Activated naive CD4-positive, alpha-beta T cell treated with anti-CD3 and anti-CD28 coated beads for 36 hours (primary cell): Measurements from ENCODE around the gene C3orf70. TPM values are rescaled to one million over a fixed set of nuclear protein-coding genes. Genes with fewer than 3 reads are reported as not detected.
"Not testable (repeated sequence)": the region's sequence is repeated elsewhere in the genome, so short reads cannot be mapped to it uniquely, and the experiment has no call there.

Experiments used
- CTCF ChIA-PET: fragments of 350-600 bp; sonication (Branson Sonifier 250); formaldehyde crosslinking; loops from one replicate; lab custom pipeline; 2021; ENCODE audit warnings: antibody characterized with exemption; lab: Charles Lee
- DNase-seq: peaks from one replicate; pipeline ENCODE4 v3.0.0-alpha.2; 2020
- H3K27ac Mint-ChIP-seq: one replicate; pipeline ENCODE4 v1.8.0; 2021; ENCODE audit warnings: mild to moderate bottlenecking, mixed read lengths
- H3K27me3 Mint-ChIP-seq: one replicate; pipeline ENCODE4 v1.8.0; 2021; ENCODE audit warnings: low read depth, mixed read lengths
- H3K36me3 Mint-ChIP-seq: one replicate; pipeline ENCODE4 v1.8.0; 2021; ENCODE audit warnings: low read depth, mixed read lengths
- H3K4me1 Mint-ChIP-seq: one replicate; pipeline ENCODE4 v1.8.0; 2021; ENCODE audit warnings: low read depth, mixed read lengths
- H3K4me3 Mint-ChIP-seq: one replicate; pipeline ENCODE4 v1.8.0; 2021; ENCODE audit warnings: mild to moderate bottlenecking, moderate library complexity, mixed read lengths
- H3K9me3 Mint-ChIP-seq: one replicate; pipeline ENCODE4 v1.8.0; 2021; ENCODE audit warnings: mixed read lengths
- intact Hi-C: fragments of 100-400 bp; cut with micrococcal nuclease; formaldehyde crosslinking; loops from one replicate; pipeline ENCODE4 v1.15.1; 2023
- total RNA-seq, 2 experiments: library from RNA; stranded (reverse); gene quantifications; one replicate each; pipeline ENCODE4 v1.2.3, GENCODE V29; 2021

Gene C3orf70
- total RNA-seq, 2 experiments from 2014 or later, result not detected

- intact Hi-C loops, result no loop called here
- Mint-ChIP-seq H3K36me3 (no peaks in the 10 kb centered on the region), H3K27ac (no peak overlapping the region), H3K27me3 (peaks cover 6% of the 10 kb centered on the region), H3K4me3 (no peak overlapping the region), H3K4me1 (no peaks in the 10 kb centered on the region), H3K9me3 (no peaks in the 10 kb centered on the region)
- CTCF ChIA-PET, result no interaction called here
- DNase-seq, result no peak
Measured at GRCh38 chr3:185144784-185145183, 8.1 kb downstream of the C3orf70 start.

GRCh38 chr3:185137821-185138220 is 15.0 kb downstream of the C3orf70 start:
- Mint-ChIP-seq H3K27me3 (peaks cover 17% of the 10 kb centered on the region), H3K4me1 (no peaks in the 10 kb centered on the region), H3K4me3 (no peak overlapping the region), H3K9me3 (no peaks in the 10 kb centered on the region), H3K27ac (no peak overlapping the region), H3K36me3 (no peaks in the 10 kb centered on the region)
- CTCF ChIA-PET, result no interaction called here
- DNase-seq, result no peak
- intact Hi-C loops, result no loop called here

GRCh38 chr3:185134509-185134908 is 18.4 kb downstream of the C3orf70 start:
- CTCF ChIA-PET, result no interaction called here
- H3K4me3 Mint-ChIP-seq, result no peak overlapping the region
- H3K4me1 Mint-ChIP-seq, result no peaks in the 10 kb centered on the region
- intact Hi-C loops, result no loop called here
- DNase-seq, result no peak
- no peak overlapping the region for H3K27ac Mint-ChIP-seq
- H3K36me3 Mint-ChIP-seq, result no peaks in the 10 kb centered on the region
- peaks cover 28% of the 10 kb centered on the region for H3K27me3 Mint-ChIP-seq
- H3K9me3 Mint-ChIP-seq, result no peaks in the 10 kb centered on the region

- Mint-ChIP-seq H3K4me1 (no peaks in the 10 kb centered on the region), H3K9me3 (no peaks in the 10 kb centered on the region), H3K36me3 (no peaks in the 10 kb centered on the region), H3K27ac (no peak overlapping the region), H3K27me3 (peaks cover 16% of the 10 kb centered on the region), H3K4me3 (no peak overlapping the region)
- CTCF ChIA-PET, result interaction anchor here (0.6 kb wide), 1 partner anchor 257 kb away, joined by 3 read pairs; no protein-coding TSS in a partner anchor
- DNase-seq, result no peak
- intact Hi-C loops, result no loop called here
Measured at GRCh38 chr3:185131602-185132256, 21.1 kb downstream of the C3orf70 start.

- Mint-ChIP-seq H3K9me3 (no peaks in the 10 kb centered on the region), H3K36me3 (no peaks in the 10 kb centered on the region), H3K27ac (no peak overlapping the region), H3K4me1 (no peaks in the 10 kb centered on the region), H3K4me3 (no peak overlapping the region), H3K27me3 (peaks cover 13% of the 10 kb centered on the region)
- CTCF ChIA-PET, result no interaction called here
- DNase-seq, result no peak
- intact Hi-C loops, result no loop called here
Measured at GRCh38 chr3:185129083-185129482, 23.8 kb downstream of the C3orf70 start.

- H3K4me1 Mint-ChIP-seq, result no peaks in the 10 kb centered on the region
- peaks cover 8% of the 10 kb centered on the region for H3K27me3 Mint-ChIP-seq
- intact Hi-C loops, result no loop called here
- H3K36me3 Mint-ChIP-seq, result no peaks in the 10 kb centered on the region
- H3K27ac Mint-ChIP-seq, result no peak overlapping the region
- CTCF ChIA-PET, result no interaction called here
- no peak overlapping the region for H3K4me3 Mint-ChIP-seq
- no peak for DNase-seq
- no peaks in the 10 kb centered on the region for H3K9me3 Mint-ChIP-seq
Measured at GRCh38 chr3:185126201-185126600, 26.7 kb downstream of the C3orf70 start.

- no peaks in the 10 kb centered on the region for H3K4me1 Mint-ChIP-seq
- H3K27ac Mint-ChIP-seq, result no peak overlapping the region
- H3K27me3 Mint-ChIP-seq, result peaks cover 12% of the 10 kb centered on the region
- no peaks in the 10 kb centered on the region for H3K9me3 Mint-ChIP-seq
- no peaks in the 10 kb centered on the region for H3K36me3 Mint-ChIP-seq
- intact Hi-C loops, result no loop called here
- DNase-seq, result no peak
- H3K4me3 Mint-ChIP-seq, result no peak overlapping the region
- CTCF ChIA-PET, result no interaction called here
Measured at GRCh38 chr3:185120126-185120525, 32.7 kb downstream of the C3orf70 start.

GRCh38 chr3:185115371-185115770 is 37.5 kb downstream of the C3orf70 start:
- Mint-ChIP-seq H3K27me3 (peaks cover 18% of the 10 kb centered on the region), H3K4me1 (no peaks in the 10 kb centered on the region), H3K36me3 (no peaks in the 10 kb centered on the region), H3K9me3 (no peaks in the 10 kb centered on the region), H3K4me3 (no peak overlapping the region), H3K27ac (no peak overlapping the region)
- intact Hi-C loops, result no loop called here
- DNase-seq, result no peak
- CTCF ChIA-PET, result no interaction called here

- CTCF ChIA-PET, result no interaction called here
- intact Hi-C loops, result no loop called here
- Mint-ChIP-seq H3K4me1 (no peaks in the 10 kb centered on the region), H3K9me3 (no peaks in the 10 kb centered on the region), H3K4me3 (no peak overlapping the region), H3K27me3 (peaks cover 14% of the 10 kb centered on the region), H3K36me3 (no peaks in the 10 kb centered on the region), H3K27ac (no peak overlapping the region)
- no peak for DNase-seq
Measured at GRCh38 chr3:185114756-185115155, 38.1 kb downstream of the C3orf70 start.

GRCh38 chr3:185112186-185112585 is 40.7 kb downstream of the C3orf70 start:
- Mint-ChIP-seq H3K9me3 (no peaks in the 10 kb centered on the region), H3K4me3 (no peak overlapping the region), H3K27ac (no peak overlapping the region), H3K4me1 (no peaks in the 10 kb centered on the region), H3K36me3 (no peaks in the 10 kb centered on the region), H3K27me3 (peaks cover 9% of the 10 kb centered on the region)
- CTCF ChIA-PET, result no interaction called here
- intact Hi-C loops, result no loop called here
- DNase-seq, result no peak

- H3K36me3 Mint-ChIP-seq, H3K4me1 Mint-ChIP-seq, H3K27me3 Mint-ChIP-seq, H3K4me3 Mint-ChIP-seq, intact Hi-C loops, DNase-seq, CTCF ChIA-PET, H3K27ac Mint-ChIP-seq: not testable (repeated sequence)
- peaks cover 12% of the 10 kb centered on the region for H3K9me3 Mint-ChIP-seq
Measured at GRCh38 chr3:185109012-185109411, 43.8 kb downstream of the C3orf70 start.

- CTCF ChIA-PET, H3K4me3 Mint-ChIP-seq, H3K36me3 Mint-ChIP-seq, H3K27me3 Mint-ChIP-seq, intact Hi-C loops, DNase-seq, H3K4me1 Mint-ChIP-seq, H3K27ac Mint-ChIP-seq: not testable (repeated sequence)
- H3K9me3 Mint-ChIP-seq, result peaks cover 25% of the 10 kb centered on the region
Measured at GRCh38 chr3:185106256-185106890, 46.5 kb downstream of the C3orf70 start.
